GM12801 (cell line): Measurements from ENCODE around the gene STIM1.

Experiments
- TF ChIP-seq, protein P1 (sequence below): IDR thresholded peaks from one replicate; pipeline ENCODE4 v1.5.1; 2011; ENCODE audit warnings: control low read depth; ENCODE audit not compliant: insufficient read length; ENCODE audit errors: extremely low read depth

STIM1 gene

GRCh38 chr11:3854977-3855807 lies at the start of gene STIM1:
STIM1 (plus strand) TSS chr11:3855664; CDS start chr11:3856271, 607 bp downstream.
- TF ChIP-seq, protein P1, sequence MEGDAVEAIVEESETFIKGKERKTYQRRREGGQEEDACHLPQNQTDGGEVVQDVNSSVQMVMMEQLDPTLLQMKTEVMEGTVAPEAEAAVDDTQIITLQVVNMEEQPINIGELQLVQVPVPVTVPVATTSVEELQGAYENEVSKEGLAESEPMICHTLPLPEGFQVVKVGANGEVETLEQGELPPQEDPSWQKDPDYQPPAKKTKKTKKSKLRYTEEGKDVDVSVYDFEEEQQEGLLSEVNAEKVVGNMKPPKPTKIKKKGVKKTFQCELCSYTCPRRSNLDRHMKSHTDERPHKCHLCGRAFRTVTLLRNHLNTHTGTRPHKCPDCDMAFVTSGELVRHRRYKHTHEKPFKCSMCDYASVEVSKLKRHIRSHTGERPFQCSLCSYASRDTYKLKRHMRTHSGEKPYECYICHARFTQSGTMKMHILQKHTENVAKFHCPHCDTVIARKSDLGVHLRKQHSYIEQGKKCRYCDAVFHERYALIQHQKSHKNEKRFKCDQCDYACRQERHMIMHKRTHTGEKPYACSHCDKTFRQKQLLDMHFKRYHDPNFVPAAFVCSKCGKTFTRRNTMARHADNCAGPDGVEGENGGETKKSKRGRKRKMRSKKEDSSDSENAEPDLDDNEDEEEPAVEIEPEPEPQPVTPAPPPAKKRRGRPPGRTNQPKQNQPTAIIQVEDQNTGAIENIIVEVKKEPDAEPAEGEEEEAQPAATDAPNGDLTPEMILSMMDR = no peak

DNA sequence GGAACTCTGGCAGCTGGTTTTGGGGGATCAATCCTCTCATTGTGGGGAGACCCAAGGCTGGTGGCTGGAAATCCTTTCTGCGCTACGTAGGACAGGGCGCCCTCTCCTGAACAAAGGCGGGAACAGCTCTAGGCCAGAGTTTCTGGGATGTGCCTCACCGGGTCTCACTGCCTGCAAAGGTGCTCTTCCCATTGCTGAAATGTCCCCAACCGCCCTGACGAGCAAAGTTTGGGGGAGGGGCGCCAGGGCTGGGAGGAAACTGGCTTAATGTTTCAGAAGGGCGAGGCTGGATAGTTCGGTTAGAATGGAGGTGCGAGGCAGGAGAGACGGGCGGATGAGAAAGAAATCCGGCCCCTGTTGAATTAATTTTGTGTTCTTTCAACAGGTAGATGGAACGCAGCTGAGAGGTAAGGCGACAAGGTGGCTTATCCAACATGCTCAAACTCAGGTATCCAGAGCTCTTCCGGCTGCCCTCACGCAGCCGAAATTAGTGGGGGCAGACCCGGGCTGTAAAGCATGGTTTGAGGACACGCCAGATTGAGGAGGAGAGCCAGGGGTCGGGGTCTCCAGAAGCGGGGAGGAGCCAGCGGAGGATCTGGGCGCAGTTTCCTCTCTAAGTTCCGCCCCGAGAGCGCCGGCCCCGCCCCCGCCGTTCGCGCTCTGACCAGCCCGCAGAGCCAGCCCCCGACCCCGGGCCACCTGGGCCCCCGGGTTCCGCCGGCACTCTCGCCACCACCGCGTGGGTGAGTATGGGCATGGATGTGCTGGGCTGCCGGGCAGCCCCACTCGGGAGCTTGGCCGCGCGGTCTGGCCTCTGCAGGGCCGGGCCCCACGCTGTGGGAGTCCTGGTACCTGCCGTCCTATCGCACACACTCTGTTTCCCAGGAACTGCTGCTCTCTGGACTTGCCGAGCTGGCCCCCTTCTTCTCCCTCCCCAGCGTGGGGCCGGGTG lies 47.3 kb upstream of the STIM1 start, which contains the start of gene PGAP2:
TSS of gene PGAP2 (plus strand) at position 652 of the 952 bp plus-strand sequence. CDS start 2,700 bp downstream, outside the sequence.
- TF ChIP-seq, protein P1 = no peak

DNA sequence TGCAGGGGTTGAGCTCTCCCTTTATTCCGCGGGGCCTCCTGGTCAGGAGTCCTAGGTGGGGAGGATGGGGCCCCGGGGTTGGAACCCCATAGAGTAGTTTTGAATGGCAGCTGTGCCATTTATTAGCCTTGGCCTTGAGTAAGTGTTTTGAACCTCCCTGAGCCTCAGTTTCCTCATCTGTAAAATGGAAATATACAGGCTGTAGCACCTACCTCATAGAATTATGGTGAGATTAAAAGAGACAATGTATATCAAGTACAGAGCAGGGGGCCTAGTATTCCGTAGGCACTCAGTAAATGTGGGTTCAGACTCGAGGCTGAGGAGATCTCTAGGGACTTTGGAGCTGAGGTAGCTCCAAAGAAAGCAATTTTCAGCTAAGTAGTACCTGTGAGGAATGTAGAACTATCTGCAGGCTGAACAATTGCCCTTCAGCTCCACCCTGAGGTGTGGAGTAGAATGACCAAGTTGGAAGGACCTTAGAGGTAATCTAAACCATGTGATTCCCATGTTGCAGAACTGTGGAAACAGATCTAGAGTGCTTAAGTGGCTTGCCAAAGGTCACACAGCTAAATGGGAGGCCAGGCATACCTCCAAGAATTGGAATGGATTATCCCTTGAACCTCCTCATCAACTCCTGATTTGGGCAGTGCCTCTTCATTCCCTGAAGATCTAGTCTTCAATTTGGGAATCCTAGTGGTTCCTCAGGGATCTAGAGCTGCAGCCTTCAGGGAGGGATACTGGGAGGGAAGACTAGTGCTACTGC lies 46.4 kb upstream of the STIM1 start:
- TF ChIP-seq, protein P1 = no peak

DNA sequence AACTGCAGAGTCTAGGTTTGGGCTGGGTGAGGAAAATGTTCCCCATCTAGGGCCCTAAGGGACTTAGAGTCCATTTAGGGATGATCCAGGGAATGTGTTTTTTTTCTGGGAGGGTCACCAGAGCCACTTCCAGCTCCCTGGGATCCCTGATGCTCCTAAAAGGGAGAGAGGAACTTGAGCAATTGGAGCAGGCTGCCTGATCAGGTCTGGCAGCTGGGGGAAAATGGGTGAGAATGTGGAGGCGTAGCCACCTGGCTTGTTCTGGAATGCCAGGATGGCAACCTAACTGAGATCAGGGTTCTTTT lies 45.9 kb upstream of the STIM1 start:
- TF ChIP-seq, protein P1 = no peak

DNA sequence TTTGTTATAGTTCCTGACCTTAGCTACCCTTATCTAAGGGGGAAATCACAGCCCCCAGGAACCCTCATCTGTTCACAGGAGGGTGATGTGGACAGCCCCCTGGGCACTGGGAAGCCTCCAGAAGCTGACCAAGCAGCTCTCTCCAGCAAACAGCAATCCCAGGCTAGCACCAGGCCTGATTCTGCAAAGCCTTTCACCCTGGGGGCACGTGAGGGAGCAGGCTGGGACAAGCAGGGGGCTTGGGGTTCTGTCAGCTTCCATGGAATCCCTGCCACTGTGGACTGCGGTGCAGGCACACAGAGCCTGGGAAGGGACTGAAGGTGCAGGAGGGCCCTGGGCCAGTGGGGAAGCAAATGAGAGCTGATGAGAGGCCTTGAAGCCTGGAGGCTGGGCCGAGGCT lies 45.0 kb upstream of the STIM1 start:
- TF ChIP-seq, protein P1 = no peak

DNA sequence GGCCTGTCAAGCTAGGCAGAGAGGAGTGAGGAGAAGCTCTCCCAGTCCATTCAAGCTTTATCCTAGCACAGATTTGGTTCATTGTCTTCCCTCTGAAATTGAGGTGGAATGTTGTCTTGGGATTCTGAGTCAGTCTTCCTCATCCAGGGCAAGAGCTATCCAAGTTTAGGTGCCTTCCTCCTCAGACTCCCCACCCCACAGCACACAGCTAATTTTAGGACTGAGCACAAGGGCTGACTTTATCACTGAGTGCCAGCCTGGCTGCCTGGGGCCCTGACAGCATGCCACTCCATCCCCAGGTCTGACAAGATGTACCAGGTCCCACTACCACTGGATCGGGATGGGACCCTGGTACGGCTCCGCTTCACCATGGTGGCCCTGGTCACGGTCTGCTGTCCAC lies 44.5 kb upstream of the STIM1 start:
- TF ChIP-seq, protein P1 = no peak

DNA sequence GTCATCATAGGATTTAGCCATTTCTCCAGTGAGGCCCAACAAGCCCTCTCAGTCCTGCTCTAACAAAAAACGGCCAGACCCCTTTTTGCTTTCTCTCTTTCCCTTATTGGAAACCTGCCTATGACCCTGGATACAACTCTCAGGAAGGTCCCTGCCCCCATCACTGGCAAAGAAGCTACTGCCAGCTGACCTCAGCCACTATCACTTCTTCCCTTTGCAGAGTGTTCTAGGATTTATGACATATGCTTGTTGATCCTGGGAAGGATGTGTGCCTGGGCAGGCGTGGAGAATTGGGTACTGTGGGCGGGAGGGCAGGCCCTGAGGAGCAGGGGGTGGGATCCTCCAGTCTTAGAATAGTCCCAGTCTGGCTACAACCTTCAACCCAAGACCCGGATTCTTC lies 39.6 kb upstream of the STIM1 start:
- TF ChIP-seq, protein P1 = no peak
